GM12878 (cell line): ENCODE data around the gene MAML3.

Source experiments
- CTCF ChIP-seq, 3 experiments: IDR thresholded peaks in 2 of 3; conservative IDR thresholded peaks in 1 of 3; 2 replicates each; pipeline ENCODE4 v1.5.1; 2011; ENCODE audit warnings: low read depth in 3 of 3, low read length in 3 of 3, mild to moderate bottlenecking in 3 of 3, control low read depth in 2 of 3, moderate library complexity in 2 of 3, inconsistent platforms in 1 of 3, mixed read lengths in 1 of 3; ENCODE audit not compliant: control insufficient read depth in 2 of 3, insufficient read depth in 1 of 3; ENCODE audit errors: extremely low read depth in 1 of 3
- TCF12 ChIP-seq: IDR thresholded peaks from 2 replicates; pipeline ENCODE4 v1.6.1; 2011; ENCODE audit warnings: low read depth, mild to moderate bottlenecking, low read length
- ZBED1 ChIP-seq: IDR thresholded peaks from 2 replicates; pipeline ENCODE4 v1.6.1; 2016; ENCODE audit warnings: borderline replicate concordance

GRCh38 chr4:140061194-140061593, 92.8 kb downstream of the MAML3 start:
- TF ChIP-seq ZBED1 (no peak), TCF12 (no peak), CTCF (IDR thresholded peaks at IDR 0.05 in 2 of 3, conservative IDR thresholded peaks at IDR 0.05 in 1 of 3; ENCODE audit: control insufficient read depth in 2 of 3, extremely low read depth in 1 of 3, insufficient read depth in 1 of 3, low read depth in 3 of 3, low read length in 3 of 3) (no peak)
